Hepatic stellate cell (primary cell): Measurements from ENCODE around the gene SPAG17.

Experiments used
- DNase-seq: peaks from one replicate; pipeline ENCODE4 v3.0.0; 2011; ENCODE audit warnings: low spot score

The SPAG17 gene

GRCh38 chr1:118185084-118185832, at the start of gene SPAG17:
SPAG17 (minus strand) TSS chr1:118185228; CDS start chr1:118185157, 71 bp downstream.
- no peak for DNase-seq

- DNase-seq = no peak
Measured at GRCh38 chr1:118225471-118225870, 40.4 kb upstream of the SPAG17 start.

GRCh38 chr1:118223426-118223825, 38.4 kb upstream of the SPAG17 start:
- DNase-seq = no peak

- no peak for DNase-seq
Measured at GRCh38 chr1:118219438-118219837, 34.4 kb upstream of the SPAG17 start.

GRCh38 chr1:118217141-118217838, 32.3 kb upstream of the SPAG17 start:
- no peak for DNase-seq

GRCh38 chr1:118214866-118215265, 29.8 kb upstream of the SPAG17 start:
- no peak for DNase-seq

- no peak for DNase-seq
Measured at GRCh38 chr1:118210723-118211110, 25.7 kb upstream of the SPAG17 start.

- DNase-seq = no peak
Measured at GRCh38 chr1:118210051-118210722, 25.2 kb upstream of the SPAG17 start.

- DNase-seq = no peak
Measured at GRCh38 chr1:118209648-118210047, 24.6 kb upstream of the SPAG17 start.

- no peak for DNase-seq
Measured at GRCh38 chr1:118206966-118207365, 21.9 kb upstream of the SPAG17 start.

- no peak for DNase-seq
Measured at GRCh38 chr1:118204648-118205047, 19.6 kb upstream of the SPAG17 start.

- DNase-seq = no peak
Measured at GRCh38 chr1:118204105-118204504, 19.1 kb upstream of the SPAG17 start.

GRCh38 chr1:118202076-118202608, 17.1 kb upstream of the SPAG17 start:
- no peak for DNase-seq

- DNase-seq = no peak
Measured at GRCh38 chr1:118201524-118201923, 16.5 kb upstream of the SPAG17 start.

GRCh38 chr1:118200836-118201235, 15.8 kb upstream of the SPAG17 start:
- DNase-seq = no peak

- no peak for DNase-seq
Measured at GRCh38 chr1:118190561-118190960, 5.5 kb upstream of the SPAG17 start.

GRCh38 chr1:118189564-118189963, 4.5 kb upstream of the SPAG17 start:
- DNase-seq = no peak

- no peak for DNase-seq
Measured at GRCh38 chr1:118188411-118188810, 3.4 kb upstream of the SPAG17 start.

- no peak for DNase-seq
Measured at GRCh38 chr1:118186026-118186425, 998 bp upstream of the SPAG17 start.

- DNase-seq = no peak
Measured at GRCh38 chr1:118184739-118185083, 317 bp downstream of the SPAG17 start.

GRCh38 chr1:118183586-118183985, 1.4 kb downstream of the SPAG17 start:
- DNase-seq = no peak

GRCh38 chr1:118177998-118178397, 7.0 kb downstream of the SPAG17 start:
- DNase-seq = no peak

GRCh38 chr1:118169016-118169415, 16.0 kb downstream of the SPAG17 start:
- no peak for DNase-seq
